Peyer's patch (tissue), 4 donors: ENCODE results near the gene INTS6.

Experiments
- CTCF ChIP-seq, 6 experiments: fragments of 450-650 bp in 4 of 6; fragments of 200-600 bp in 2 of 6; sonication (generic) in 1 of 6; IDR thresholded peaks; one replicate each; pipeline ENCODE4 v1.5.1; 2017 to 2019; ENCODE audit warnings: antibody characterized with exemption in 6 of 6, mild to moderate bottlenecking in 3 of 6, moderate library complexity in 1 of 6
- POLR2A ChIP-seq, 2 donors: fragments of 450-650 bp; IDR thresholded peaks; one replicate each; pipeline ENCODE4 v1.5.1; 2017; ENCODE audit warnings: antibody characterized with exemption in 2 of 2, mild to moderate bottlenecking in 2 of 2, moderate library complexity in 2 of 2

GRCh38 chr13:51343475-51343874 is 109.4 kb downstream of the INTS6 start:
- TF ChIP-seq POLR2A (IDR thresholded peaks at IDR 0.05) (no peak), CTCF (IDR thresholded peaks at IDR 0.05) (no peak)
